Stimulated activated CD8-positive, alpha-beta memory T cell treated with anti-CD3 and anti-CD28 coated beads, Interleukin-4, amount 100 ng/mL, for 1 hour (primary cell): ENCODE data around the gene MRTFA.
"Not testable (repeated sequence)": the region's sequence is repeated elsewhere in the genome, so short reads cannot be mapped to it uniquely, and the experiment has no call there.

Experiments used
- DNase-seq, 2 donors: peaks; one replicate each; pipeline ENCODE4 v3.0.0-alpha.2; 2020; ENCODE audit warnings: low read depth in 2 of 2, low spot score in 1 of 2

MRTFA gene

DNA sequence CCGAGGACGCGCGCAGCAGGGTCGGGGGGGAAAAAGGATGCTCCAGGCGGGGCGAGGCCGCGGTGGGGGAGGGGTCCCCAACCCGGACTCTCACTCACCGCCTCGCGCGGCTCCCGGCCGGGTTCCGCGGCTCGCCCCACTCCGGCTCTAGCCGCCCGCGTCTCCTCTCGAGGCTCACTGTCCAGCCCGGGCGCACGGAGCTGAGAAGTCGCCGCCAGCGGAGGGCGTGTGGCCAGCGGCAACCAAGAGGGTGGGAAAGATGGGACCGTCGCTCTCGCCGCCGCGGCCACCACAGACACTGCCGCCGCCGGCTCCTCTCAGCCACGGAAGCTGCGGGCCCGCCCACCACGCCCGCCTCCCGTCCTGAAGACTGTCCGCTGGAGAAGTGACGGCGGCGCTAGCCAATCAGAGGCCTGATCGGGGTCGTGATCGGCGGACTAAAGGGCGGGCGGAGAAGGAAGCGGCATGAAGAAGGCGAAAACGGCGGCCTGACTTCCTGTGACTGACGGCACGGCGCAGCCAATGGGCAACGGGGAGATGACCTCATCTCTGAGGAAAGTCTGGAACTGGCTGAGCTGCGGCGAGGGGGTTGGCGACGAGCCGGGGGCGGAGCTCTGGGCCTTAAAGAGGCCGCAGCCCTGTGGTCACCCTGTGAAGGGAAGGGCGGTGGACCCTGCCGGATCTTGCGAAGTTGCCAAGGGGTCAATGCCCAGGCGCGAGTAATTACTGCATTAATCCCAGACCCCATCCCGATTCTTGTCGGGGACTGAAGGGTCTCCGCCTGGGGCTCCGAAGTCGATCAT, at the start of gene MRTFA:
MRTFA (minus strand) TSS at position 340 of the 803 bp plus-strand sequence.
- DNase-seq, result peak; percentile 98 to 99

DNA sequence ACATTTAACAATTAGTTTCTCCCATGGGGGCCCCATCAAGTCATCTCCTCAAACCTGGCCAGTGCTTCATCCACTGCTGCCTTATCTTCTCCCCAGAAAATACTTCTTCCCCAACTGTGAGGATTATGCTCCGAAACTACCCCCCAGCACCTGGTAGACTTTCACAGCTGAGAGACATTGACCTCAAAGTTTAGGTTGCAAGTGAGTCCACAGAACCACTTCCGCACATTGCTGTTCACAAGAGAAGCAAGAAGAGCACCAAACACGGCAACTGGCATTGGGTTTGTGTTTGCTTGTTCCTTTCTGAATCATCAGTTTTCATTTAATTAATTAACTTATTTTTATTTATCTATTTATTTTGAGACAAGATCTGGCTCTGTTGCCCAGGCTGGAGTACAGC, 48.9 kb upstream of the MRTFA start:
- DNase-seq, result no peak

DNA sequence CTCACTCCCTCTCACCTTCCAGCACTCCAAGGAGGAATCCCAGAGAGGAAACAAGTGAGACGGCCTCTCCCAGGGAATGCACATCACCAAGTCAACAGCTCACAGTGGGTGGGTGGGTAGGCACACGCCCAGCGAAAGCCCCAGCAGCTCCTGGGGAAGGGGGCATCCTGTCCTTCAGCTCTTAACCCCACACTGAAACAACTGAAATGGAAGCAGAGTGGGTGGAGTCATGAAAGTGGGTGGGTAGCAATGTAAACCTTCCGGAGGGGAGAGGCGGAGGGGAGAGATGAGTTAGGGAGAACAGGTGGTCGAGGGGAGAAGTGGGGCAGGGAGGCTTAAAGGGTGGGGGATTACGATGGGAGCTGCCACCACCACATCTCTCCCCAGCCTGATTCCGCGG, 48.2 kb upstream of the MRTFA start:
- no peak for DNase-seq

DNA sequence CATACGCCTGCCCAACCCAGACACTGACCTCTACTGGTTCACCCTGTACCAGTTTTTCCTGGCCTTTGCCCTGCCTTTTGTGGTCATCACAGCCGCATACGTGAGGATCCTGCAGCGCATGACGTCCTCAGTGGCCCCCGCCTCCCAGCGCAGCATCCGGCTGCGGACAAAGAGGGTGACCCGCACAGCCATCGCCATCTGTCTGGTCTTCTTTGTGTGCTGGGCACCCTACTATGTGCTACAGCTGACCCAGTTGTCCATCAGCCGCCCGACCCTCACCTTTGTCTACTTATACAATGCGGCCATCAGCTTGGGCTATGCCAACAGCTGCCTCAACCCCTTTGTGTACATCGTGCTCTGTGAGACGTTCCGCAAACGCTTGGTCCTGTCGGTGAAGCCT, 44.9 kb upstream of the MRTFA start:
- DNase-seq, result no peak

DNA sequence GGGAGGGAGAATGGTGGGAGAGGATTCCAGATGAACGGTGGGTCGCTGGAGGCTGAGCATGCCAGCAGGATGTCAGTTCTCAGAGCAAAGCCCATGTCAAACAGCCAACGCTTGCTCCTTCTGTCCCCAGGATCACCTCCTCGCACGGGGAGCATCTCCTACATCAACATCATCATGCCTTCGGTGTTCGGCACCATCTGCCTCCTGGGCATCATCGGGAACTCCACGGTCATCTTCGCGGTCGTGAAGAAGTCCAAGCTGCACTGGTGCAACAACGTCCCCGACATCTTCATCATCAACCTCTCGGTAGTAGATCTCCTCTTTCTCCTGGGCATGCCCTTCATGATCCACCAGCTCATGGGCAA, 44.3 kb upstream of the MRTFA start:
- DNase-seq, result no peak

DNA sequence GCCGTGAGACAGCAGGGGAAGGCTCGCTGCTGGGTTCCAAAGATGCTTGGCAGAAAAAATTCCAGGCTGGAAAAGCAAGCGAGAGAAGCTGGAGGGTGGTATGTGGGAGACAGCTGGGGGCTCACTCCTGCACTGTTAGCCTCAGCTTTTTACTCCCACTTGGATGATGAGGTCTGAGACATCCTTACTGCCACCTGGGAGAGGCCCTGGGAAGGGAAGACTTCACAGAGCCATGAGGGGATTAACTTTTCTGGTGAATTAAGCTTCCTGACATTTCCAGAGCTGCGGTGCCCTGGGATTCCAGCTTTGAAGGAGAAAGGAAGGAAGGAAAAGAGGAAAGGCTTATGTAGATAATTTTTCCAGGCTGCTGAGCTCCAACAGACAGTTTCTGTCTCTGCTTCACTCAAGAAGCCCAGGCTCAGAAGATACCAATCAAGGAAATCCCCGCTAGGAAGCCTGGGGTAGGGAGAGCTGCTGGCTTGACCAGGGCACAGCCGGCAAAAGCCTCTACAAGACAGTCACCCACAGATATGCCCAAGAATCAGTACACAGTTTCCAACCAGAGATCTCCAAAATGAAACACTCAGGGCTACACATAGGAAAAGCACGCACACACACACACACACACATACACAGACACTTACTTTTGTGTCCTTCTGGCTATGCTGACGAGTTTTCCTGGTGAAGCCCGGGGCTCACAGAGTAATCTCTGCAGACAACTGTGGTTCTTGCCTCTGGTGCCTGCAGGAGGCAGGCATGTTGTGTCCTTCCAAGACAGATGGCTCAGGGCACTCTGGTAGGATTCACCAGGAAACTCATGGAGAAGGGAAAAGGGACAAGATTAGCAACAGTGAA, 43.7 kb upstream of the MRTFA start:
- no peak for DNase-seq

DNA sequence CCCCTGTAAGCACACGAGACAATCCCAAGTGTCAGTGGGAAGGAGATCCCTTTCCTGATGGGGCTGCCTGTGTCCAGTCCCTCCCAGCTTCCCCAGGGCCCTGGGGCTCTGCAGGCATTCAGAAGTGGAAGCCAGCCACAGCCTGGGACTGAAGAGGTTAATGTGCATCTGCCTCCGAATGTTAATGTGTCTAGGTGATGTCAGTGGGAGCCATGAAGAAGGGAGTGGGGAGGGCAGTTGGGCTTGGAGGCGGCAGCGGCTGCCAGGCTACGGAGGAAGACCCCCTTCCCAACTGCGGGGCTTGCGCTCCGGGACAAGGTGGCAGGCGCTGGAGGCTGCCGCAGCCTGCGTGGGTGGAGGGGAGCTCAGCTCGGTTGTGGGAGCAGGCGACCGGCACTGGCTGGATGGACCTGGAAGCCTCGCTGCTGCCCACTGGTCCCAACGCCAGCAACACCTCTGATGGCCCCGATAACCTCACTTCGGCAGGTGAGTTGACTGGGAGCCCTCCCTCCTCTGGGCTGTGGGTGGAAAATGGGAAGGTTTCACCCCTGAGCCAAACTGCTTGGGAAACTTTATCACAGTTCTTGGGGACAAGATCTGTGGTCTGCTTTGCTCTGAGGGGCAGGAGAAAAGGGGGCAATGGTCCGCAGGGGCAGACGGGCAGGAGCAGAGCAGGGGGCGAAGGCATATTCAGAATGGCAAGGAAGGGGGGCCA, 42.9 kb upstream of the MRTFA start, which contains the start of gene MCHR1:
MCHR1 (plus strand) TSS at position 236 of the 715 bp plus-strand sequence; CDS start at position 405, 169 bp downstream.
- no peak for DNase-seq

DNA sequence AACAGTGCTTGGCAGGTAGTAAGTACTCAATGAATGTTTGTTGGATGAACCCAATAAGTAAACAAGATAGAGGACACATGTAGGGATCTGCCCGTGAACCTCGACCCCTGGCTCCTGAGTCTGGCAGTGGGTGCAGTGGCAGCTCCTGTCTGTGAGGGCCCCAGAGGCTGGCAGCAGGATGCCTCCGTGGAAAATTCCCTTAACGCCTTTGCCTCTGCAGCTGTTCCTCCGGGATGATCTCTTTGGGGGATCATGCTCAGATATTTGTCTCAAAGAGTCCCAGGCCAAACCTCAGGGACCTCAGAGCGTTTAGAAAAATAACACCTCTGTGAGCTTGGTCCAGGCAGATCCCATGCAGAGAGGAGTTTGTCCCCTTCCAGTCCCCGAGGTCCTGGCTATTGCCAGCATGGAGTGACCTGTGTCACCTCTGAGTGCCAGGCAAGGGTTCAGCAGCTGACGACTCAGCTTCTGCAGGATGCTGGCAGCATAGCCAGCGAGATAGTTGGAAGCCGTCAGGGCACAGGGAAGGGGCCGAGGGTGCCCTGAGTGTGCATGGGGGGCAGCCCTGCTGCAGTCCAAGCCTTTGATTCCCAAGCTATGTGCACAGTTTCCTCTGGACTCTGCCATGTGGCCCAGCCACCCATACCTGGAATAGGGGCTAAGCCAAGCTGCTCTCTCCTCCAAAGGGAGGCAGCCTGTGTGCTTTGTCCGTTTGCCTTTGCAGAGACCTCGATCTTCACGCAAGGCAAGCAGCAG, 42.2 kb upstream of the MRTFA start:
- no peak for DNase-seq

DNA sequence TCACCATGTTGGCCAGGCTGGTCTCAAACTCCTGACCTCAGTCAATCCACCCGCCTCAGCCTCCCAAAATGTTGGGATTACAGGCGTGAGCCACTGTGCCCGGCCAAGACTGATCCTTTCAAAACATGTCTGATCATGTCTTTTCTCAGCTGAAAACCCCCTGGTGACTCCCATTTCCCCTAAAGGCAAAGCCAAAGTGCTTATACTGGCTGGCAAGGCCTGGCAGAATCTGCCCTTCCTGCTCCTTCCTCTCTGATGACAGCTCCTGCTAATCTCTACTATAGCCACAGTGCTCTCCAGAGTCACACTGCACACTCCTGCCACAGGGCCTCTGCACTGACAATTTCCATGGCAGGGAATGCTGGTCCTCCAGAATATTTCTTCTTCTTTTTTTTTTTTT, 40.1 kb upstream of the MRTFA start:
- no peak for DNase-seq

DNA sequence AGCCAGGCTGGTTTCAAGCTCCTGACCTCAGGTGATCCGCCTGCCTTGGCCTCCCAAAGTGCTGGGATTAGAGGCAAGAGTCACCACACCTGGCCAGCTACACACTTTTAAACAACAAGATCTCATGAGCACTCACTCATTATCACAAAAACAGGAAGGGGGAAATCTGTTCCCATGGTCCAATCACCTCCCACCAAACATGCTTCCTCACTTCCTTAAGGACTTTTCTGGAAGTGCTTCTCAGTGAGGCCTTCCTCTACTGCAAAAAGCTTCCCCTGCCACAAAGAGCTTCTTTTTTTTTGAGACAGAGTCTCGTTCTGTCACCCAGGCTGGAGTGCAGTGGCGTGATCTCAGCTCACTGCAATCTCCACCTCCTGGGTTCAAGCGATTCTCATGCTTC, 39.6 kb upstream of the MRTFA start:
- not testable (repeated sequence) for DNase-seq

DNA sequence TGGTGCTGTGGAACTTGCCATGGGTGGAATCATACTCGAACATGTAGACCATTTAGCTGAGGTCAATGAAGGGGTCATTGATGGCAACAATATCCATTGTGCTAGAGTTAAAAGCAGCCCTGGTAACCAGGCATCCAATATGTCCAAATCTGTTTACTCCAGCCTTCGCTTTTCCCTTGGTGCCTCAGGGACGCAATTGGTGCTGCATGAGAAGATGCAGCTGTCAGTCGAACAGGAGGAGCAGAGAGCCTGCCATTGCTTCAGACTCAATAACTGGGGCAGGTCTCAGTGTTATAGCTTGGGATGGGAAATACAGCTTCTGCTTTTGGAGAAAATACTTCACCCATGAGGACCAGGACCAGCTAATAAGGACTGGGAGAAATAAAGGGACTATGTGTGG, 37.8 kb upstream of the MRTFA start:
- no peak for DNase-seq

DNA sequence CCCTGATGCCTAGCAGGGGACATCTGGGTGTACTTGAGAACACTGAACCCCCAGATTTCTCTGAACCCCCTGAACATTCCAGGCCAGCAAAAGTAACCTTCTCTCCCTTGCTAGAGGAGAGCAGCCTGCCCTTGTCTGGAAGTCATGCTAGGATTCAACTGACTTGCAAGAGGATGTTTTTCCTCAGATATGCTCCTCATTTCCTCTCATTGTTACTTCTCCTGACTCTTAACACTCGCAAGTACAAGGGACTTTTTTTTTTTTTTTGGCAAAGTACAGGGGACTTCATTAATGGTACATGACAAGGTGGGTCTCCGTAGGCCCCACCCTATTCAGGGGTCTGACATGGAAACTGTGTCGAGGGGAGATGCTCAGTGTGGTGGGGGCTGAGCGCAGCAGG, 36.5 kb upstream of the MRTFA start:
- DNase-seq, result no peak

DNA sequence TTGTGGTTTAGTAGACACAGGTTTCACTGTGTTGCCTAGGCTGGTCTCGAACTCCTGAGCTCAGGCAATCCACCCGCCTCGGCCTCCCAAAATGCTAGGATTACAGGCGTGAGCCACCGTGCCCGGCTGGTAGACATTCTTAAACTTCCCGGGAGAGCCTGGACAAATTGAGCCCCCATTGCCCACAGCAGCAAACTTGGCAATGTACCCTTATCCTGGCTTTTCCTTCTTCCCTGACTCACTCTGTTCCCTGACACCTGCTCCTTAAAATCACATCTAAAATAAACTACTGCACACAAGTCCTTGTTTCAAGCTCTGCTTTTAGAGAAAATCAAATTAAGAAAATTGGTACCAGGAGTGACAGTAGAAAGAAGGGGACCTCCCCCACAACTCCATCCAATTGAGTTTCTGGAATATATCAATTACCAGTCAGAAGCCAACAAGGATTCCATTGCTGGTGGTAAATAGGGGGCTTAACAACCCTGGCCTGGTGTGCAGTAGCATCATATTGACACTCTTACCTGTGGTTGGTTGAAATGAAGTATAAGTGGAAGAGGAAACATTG, 35.4 kb upstream of the MRTFA start:
- DNase-seq, result no peak

DNA sequence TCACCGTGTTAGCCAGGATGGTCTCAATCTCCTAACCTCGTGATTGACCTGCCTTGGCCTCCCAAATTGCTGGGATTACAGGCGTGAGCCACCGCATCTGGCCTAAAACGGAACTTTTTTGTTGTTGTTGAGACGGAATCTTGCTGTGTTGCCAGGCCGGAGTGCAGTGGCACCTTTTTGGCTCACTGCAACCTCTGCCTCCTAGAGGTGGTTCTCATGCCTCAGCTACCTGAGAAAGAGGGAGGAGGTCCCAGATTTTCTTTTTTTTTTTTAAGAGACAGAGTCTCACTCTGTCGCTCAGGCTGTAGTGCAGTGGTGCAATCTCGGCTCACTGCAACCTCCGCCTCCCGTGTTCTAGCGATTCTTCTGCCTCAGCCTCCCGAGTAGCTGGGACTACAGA, 34.9 kb upstream of the MRTFA start:
- no peak for DNase-seq

DNA sequence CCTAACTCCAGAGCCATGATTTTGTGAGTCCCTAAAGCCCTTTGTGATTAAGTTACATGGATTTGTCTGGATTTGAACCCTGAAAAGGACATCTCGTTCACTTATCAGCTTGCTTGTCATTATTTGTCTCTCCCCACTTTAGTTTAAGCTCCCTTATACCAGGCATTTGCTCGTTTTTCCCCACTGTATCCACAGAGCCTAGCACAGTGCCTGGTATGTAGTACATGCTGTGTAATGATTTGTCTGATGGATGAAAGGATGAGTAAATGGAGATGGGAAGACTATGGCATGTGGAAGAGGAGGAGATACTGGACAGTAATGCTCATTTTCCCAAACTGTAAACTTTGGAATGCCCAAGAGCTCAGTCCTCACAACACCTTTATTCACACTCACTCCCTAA, 33.5 kb upstream of the MRTFA start:
- DNase-seq, result no peak

DNA sequence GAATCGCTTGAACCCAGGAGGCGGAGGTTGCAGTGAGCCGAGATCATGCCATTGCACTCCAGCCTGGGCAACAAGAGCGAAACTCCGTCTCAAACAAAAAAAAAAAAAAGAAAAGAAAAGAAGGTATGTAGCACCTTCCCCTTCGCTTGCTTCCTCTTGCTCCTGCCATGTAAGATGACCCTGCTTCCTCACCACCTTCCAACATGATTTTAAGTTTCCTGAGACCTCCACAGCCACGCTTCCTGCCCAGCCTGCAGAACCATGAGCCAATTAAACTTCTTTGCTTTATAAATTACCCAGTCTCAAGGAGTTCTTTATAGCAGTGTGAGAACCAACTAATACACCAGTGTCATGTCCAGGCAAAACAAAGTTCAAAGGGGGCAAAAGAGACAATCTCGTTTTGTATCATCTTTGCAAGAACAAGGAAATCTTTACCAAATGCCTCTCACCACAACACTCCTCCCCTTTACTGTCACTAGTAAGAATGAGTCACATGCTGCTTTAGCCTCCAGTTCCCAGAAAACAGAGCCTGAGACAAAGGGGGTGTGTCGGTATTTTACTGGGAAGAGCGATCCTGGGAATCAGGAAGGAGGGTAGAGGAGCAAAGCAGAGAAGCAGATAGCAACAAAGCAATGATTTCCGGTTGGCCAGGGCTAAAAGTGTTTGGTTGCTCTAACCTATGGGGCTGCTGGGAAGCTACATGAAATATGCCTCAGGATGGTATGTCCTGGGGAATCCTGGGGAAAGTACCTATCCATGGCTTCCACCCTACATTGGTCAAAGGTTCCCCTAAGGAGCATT, 32.3 kb upstream of the MRTFA start:
- DNase-seq, result no peak

DNA sequence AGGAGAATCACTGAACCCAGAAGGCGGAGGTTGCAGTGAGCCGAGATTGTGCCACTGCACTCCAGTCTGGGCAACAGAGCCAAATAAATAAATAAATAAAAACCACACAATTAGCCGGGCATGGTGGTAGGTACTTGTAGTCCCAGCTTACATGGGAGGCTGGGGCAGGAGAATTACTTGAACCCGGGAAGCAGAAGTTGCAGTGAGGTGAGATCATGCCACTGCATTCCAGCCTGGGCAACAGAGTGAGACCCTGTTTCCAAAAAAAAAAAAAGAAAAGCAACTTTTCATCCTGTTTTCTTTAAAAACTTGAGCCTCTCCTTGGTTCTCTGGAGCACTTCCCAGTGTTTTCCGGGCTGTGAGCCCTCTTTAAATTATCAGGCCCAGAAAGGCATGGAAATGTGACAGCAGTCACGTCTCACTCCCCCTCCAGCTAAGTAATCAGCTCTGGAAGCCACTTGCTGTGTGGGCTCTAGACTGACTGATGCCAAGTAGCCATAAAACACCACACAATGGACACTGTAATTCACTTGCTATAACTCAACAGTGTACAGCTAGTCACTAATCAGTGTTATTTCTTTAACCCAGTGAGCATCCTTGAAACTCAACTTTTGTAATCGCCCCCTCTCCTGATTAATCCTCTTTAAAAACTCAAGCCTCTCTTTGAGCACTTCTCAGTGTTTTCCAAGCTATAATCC, 29.8 kb upstream of the MRTFA start:
- no peak for DNase-seq

DNA sequence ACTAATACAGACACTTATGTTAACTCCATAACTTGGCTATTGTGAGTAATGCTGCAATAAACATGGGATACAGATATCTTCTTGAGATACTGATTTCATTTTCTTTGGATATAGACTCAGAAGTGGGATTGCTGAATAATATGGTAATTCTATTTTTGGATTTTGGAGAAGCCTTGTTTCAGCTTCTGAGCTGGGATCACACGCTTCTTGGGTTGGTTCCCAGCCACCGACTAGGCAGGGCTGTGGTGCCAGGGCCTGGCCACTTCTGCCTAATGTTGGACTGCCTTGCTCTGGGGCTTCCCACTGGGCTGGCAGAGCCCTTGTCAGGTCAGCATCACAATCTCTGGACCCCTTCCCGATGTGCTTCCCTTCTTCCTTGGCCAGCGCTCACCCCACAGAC, 28.8 kb upstream of the MRTFA start:
- DNase-seq, result no peak

DNA sequence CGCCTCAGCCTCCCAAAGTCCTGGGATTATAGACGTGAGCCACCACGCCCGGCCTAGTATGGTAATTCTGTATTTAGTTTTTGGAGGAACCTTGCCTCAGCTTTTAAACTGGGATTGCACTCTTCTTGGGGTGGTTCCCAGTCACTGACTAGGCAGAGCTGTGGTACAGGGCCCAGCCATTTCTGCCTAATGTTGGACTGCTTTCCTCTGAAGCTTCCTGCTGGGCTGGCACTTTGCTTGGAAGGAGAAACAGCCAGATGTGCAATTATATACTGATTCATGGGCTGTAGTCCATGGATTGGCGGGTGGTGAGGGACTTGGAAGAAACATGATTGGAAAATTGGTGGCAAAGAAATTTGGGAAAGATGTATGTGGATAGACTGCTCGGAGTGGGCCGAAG, 25.2 kb upstream of the MRTFA start:
- DNase-seq, result no peak
